Astrocyte of the cerebellum (primary cell): Measurements from ENCODE around the gene GTF3C4.

ENCODE experiments used
- DNase-seq: peaks from one replicate; pipeline ENCODE4 v3.0.0-alpha.2; 2011; ENCODE audit warnings: low read depth
- H3K4me3 ChIP-seq: 2 replicates; pipeline ENCODE4 v1.5.1; 2011; ENCODE audit warnings: mild to moderate bottlenecking, low read depth, low read length, moderate library complexity
- CTCF ChIP-seq: IDR thresholded peaks from 2 replicates; pipeline ENCODE4 v1.5.1; 2012; ENCODE audit warnings: low read length, low read depth, moderate library complexity, mild to moderate bottlenecking; ENCODE audit errors: missing control alignments
- in situ Hi-C: cut with HindIII; loops from 2 replicates; pipeline ENCODE4 v1.10.0; 2017; ENCODE audit warnings: low sequenced_read_pairs

GTF3C4 gene

GRCh38 chr9:132630116-132630515, 40.1 kb upstream of the GTF3C4 start:
- in situ Hi-C loops = no loop called here
- DNase-seq = no peak
- TF ChIP-seq CTCF = no peak
- no peak overlapping the region for H3K4me3 ChIP-seq

- TF ChIP-seq CTCF = no peak
- no peak for DNase-seq
- in situ Hi-C loops = no loop called here
Observed at GRCh38 chr9:132630811-132631210, 39.5 kb upstream of the GTF3C4 start.

GRCh38 chr9:132631280-132631679, 39.0 kb upstream of the GTF3C4 start:
- in situ Hi-C loops = no loop called here
- TF ChIP-seq CTCF = no peak
- H3K4me3 ChIP-seq = no peak overlapping the region
- DNase-seq = peak; percentile 43

More at GRCh38 chr9:132630811-132631210, 39.5 kb upstream of the GTF3C4 start:
- H3K4me3 ChIP-seq = no peak overlapping the region

- no peak overlapping the region for H3K4me3 ChIP-seq
- DNase-seq = no peak
- in situ Hi-C loops = no loop called here
- TF ChIP-seq CTCF = no peak
Observed at GRCh38 chr9:132631685-132632084, 38.6 kb upstream of the GTF3C4 start.

GRCh38 chr9:132632413-132633129, 37.7 kb upstream of the GTF3C4 start:
- TF ChIP-seq CTCF = no peak
- in situ Hi-C loops = no loop called here
- DNase-seq = no peak
- H3K4me3 ChIP-seq = no peak overlapping the region

- TF ChIP-seq CTCF = no peak
- H3K4me3 ChIP-seq = no peak overlapping the region
- in situ Hi-C loops = no loop called here
- no peak for DNase-seq
Observed at GRCh38 chr9:132634327-132634726, 35.9 kb upstream of the GTF3C4 start.
